Astrocyte (in vitro differentiated cells and primary cell): ENCODE results near the gene M6PR. TPM values are rescaled to one million over a fixed set of nuclear protein-coding genes. Genes with fewer than 3 reads are reported as not detected.

Source experiments
- DNase-seq: peaks from one replicate; pipeline ENCODE4 v3.0.0-alpha.2; 2010; ENCODE audit warnings: low read depth
- FAIRE-seq: peaks from 2 replicates; lab custom pipeline; 2011; peaks lifted over from hg19 to GRCh38; lab: Jason Lieb, UNC
- H2AFZ ChIP-seq: 2 replicates; pipeline ENCODE4 v1.6.0; 2012; ENCODE audit warnings: low read depth, low read length, inconsistent platforms
- H3K27ac ChIP-seq: 2 replicates; pipeline ENCODE4 v1.5.1; 2011; ENCODE audit warnings: low read depth, low read length, inconsistent platforms
- H3K27me3 ChIP-seq: 2 replicates; pipeline ENCODE4 v1.6.0; 2011; ENCODE audit warnings: low read length, inconsistent platforms; ENCODE audit not compliant: insufficient read depth
- H3K36me3 ChIP-seq: 2 replicates; pipeline ENCODE4 v1.5.1; 2011; ENCODE audit warnings: low read length, inconsistent platforms; ENCODE audit not compliant: insufficient read depth
- H3K4me1 ChIP-seq: 2 replicates; pipeline ENCODE4 v1.5.1; 2011; ENCODE audit warnings: low read length, inconsistent platforms; ENCODE audit not compliant: insufficient read depth
- H3K4me2 ChIP-seq: 2 replicates; pipeline ENCODE4 v1.6.0; 2012; ENCODE audit warnings: low read length, inconsistent platforms
- H3K4me3 ChIP-seq: 2 replicates; pipeline ENCODE4 v1.5.1; 2011; ENCODE audit warnings: low read depth, mild to moderate bottlenecking, low read length, inconsistent platforms; ENCODE audit not compliant: insufficient read depth
- H3K79me2 ChIP-seq: 2 replicates; pipeline ENCODE4 v1.6.0; 2012; ENCODE audit warnings: mild to moderate bottlenecking, low read length, inconsistent platforms; ENCODE audit not compliant: insufficient read depth
- H3K9ac ChIP-seq: 2 replicates; pipeline ENCODE4 v1.6.0; 2012; ENCODE audit warnings: mild to moderate bottlenecking, low read length, inconsistent platforms
- H3K9me3 ChIP-seq: 2 replicates; pipeline ENCODE4 v1.5.1; 2012; ENCODE audit warnings: low read depth, mild to moderate bottlenecking, low read length, inconsistent platforms; ENCODE audit not compliant: insufficient read depth
- H4K20me1 ChIP-seq: 2 replicates; pipeline ENCODE4 v1.6.0; 2012; ENCODE audit warnings: low read length, inconsistent platforms; ENCODE audit not compliant: insufficient read depth
- H3K27ac Mint-ChIP-seq: one replicate; pipeline ENCODE4 v1.8.0; 2021; ENCODE audit warnings: mild to moderate bottlenecking, mixed read lengths; ENCODE audit not compliant: unreplicated experiment
- H3K27me3 Mint-ChIP-seq: one replicate; pipeline ENCODE4 v1.8.0; 2021; ENCODE audit warnings: low read depth, mixed read lengths; ENCODE audit not compliant: unreplicated experiment
- H3K36me3 Mint-ChIP-seq: one replicate; pipeline ENCODE4 v1.8.0; 2021; ENCODE audit warnings: low read depth, mixed read lengths; ENCODE audit not compliant: unreplicated experiment
- H3K4me1 Mint-ChIP-seq: one replicate; pipeline ENCODE4 v1.8.0; 2021; ENCODE audit warnings: low read depth, mixed read lengths; ENCODE audit not compliant: unreplicated experiment
- H3K4me3 Mint-ChIP-seq: one replicate; pipeline ENCODE4 v1.8.0; 2021; ENCODE audit warnings: mild to moderate bottlenecking, moderate library complexity, mixed read lengths; ENCODE audit not compliant: unreplicated experiment
- H3K9me3 Mint-ChIP-seq: one replicate; pipeline ENCODE4 v1.8.0; 2021; ENCODE audit warnings: mild to moderate bottlenecking, mixed read lengths; ENCODE audit not compliant: unreplicated experiment
- EZH2 ChIP-seq: IDR thresholded peaks from 2 replicates; pipeline ENCODE4 v1.6.1; 2012; ENCODE audit warnings: mild to moderate bottlenecking, low read length, inconsistent platforms; ENCODE audit not compliant: insufficient read depth
- total RNA-seq: library from RNA; stranded (reverse); gene quantifications from 2 replicates; pipeline ENCODE4 v1.2.1, GENCODE V29; 2021
- TF ChIP-seq, protein P1 (sequence below): IDR thresholded peaks from 2 replicates; pipeline ENCODE4 v1.5.1; 2011; ENCODE audit warnings: low read depth, mild to moderate bottlenecking, inconsistent platforms, low read length, moderate library complexity; ENCODE audit not compliant: insufficient read depth

Gene M6PR
- total RNA-seq, 1 donor from 2014 or later, result 159 TPM

DNA sequence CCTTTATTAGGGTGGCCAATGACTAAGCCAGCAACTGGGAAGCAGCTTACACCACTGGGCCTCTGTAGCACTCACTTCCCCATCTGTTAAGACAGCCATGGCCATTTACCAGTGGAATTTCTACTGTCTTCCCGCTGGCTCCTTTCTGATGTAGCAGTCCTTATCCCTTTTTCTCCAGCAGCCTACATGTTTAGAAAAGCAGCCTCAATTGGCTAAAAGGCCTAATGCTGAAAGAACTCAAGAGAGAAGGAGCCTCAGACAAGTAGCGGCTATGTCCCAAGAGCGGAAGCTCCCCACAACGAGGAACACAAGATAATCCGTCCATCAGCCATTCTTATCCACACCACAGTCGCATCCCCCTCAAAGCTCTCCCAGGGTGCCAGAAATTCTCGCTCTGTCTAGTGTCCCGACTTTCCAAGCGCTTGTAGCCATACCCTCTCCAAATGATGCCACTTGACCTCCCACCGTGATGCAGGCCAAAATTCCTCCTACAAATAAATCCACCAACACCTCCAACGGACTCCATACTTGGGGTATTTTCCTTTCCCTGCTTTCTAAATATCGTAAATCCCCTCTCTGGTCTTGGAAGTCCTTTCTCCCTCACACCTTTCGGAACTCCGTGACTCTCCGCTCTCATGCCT is 624 bp downstream of the M6PR start:
- Histone ChIP-seq H3K9ac (peak overlapping the region; percentile 94), H3K27ac (peak overlapping the region; percentile 99), H3K27me3 (no peaks in the 10 kb centered on the region), H3K4me1 (peaks cover 6% of the 10 kb centered on the region), H2AFZ (peak overlapping the region; percentile 94), H3K4me2 (peak overlapping the region; percentile 98), H3K9me3 (no peaks in the 10 kb centered on the region), H3K79me2 (peaks cover 50% of the 10 kb centered on the region), H4K20me1 (peaks cover 38% of the 10 kb centered on the region), H3K36me3 (peaks cover 20% of the 10 kb centered on the region), H3K4me3 (peak overlapping the region; percentile 100)
- Mint-ChIP-seq H3K27me3 (no peaks in the 10 kb centered on the region), H3K27ac (peak overlapping the region; percentile 80), H3K4me3 (peak overlapping the region; percentile 98), H3K9me3 (no peaks in the 10 kb centered on the region), H3K4me1 (peaks cover 11% of the 10 kb centered on the region), H3K36me3 (peaks cover 5% of the 10 kb centered on the region)
- DNase-seq, result peak; percentile 6
- TF ChIP-seq EZH2, result no peak
- TF ChIP-seq, protein P1, sequence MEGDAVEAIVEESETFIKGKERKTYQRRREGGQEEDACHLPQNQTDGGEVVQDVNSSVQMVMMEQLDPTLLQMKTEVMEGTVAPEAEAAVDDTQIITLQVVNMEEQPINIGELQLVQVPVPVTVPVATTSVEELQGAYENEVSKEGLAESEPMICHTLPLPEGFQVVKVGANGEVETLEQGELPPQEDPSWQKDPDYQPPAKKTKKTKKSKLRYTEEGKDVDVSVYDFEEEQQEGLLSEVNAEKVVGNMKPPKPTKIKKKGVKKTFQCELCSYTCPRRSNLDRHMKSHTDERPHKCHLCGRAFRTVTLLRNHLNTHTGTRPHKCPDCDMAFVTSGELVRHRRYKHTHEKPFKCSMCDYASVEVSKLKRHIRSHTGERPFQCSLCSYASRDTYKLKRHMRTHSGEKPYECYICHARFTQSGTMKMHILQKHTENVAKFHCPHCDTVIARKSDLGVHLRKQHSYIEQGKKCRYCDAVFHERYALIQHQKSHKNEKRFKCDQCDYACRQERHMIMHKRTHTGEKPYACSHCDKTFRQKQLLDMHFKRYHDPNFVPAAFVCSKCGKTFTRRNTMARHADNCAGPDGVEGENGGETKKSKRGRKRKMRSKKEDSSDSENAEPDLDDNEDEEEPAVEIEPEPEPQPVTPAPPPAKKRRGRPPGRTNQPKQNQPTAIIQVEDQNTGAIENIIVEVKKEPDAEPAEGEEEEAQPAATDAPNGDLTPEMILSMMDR, result no peak
- FAIRE-seq, result no peak

- Histone ChIP-seq H3K4me2 (peak overlapping the region; percentile 98), H3K79me2 (peaks cover 50% of the 10 kb centered on the region), H3K9ac (no peak overlapping the region), H3K27me3 (no peaks in the 10 kb centered on the region), H3K27ac (no peak overlapping the region), H3K36me3 (peaks cover 29% of the 10 kb centered on the region), H3K4me1 (peaks cover 6% of the 10 kb centered on the region), H2AFZ (no peak overlapping the region), H3K4me3 (no peak overlapping the region), H3K9me3 (no peaks in the 10 kb centered on the region), H4K20me1 (peaks cover 41% of the 10 kb centered on the region)
- H3K27ac Mint-ChIP-seq, result no peak overlapping the region
- DNase-seq, result no peak
- H3K27me3 Mint-ChIP-seq, result no peaks in the 10 kb centered on the region
- peaks cover 11% of the 10 kb centered on the region for H3K4me1 Mint-ChIP-seq
- FAIRE-seq, result no peak
- peaks cover 11% of the 10 kb centered on the region for H3K36me3 Mint-ChIP-seq
- H3K9me3 Mint-ChIP-seq, result no peaks in the 10 kb centered on the region
- H3K4me3 Mint-ChIP-seq, result peak overlapping the region; percentile 98
- TF ChIP-seq, protein P1, result no peak
- no peak for TF ChIP-seq EZH2
Measured at GRCh38 chr12:8947737-8948136, 1.7 kb downstream of the M6PR start.

DNA sequence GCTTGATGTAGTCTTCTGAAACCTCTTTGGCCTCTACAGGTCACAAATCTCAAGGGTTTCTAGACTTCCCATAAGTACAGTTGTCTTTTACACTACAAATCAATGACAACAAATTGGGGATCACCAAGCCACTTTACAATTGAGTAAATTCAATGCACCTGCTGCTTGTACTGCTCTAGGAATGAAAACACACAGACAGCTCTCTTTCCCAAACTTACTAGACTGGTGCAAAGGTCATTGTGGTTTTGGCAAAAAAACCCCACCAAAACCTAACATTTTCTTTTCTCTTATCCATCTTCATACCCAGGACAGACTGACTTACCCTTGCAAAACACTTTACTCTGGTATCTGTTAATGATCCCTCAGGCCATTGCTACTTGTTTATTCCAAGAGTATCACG is 2.7 kb downstream of the M6PR start:
- Histone ChIP-seq H4K20me1 (peaks cover 45% of the 10 kb centered on the region), H3K27ac (no peak overlapping the region), H3K4me1 (peaks cover 6% of the 10 kb centered on the region), H3K9ac (no peak overlapping the region), H3K9me3 (no peaks in the 10 kb centered on the region), H3K4me2 (no peak overlapping the region), H3K79me2 (peaks cover 50% of the 10 kb centered on the region), H2AFZ (no peak overlapping the region), H3K4me3 (no peak overlapping the region), H3K36me3 (peaks cover 39% of the 10 kb centered on the region), H3K27me3 (no peaks in the 10 kb centered on the region)
- no peak for TF ChIP-seq EZH2
- TF ChIP-seq, protein P1, result no peak
- Mint-ChIP-seq H3K27me3 (no peaks in the 10 kb centered on the region), H3K36me3 (peaks cover 16% of the 10 kb centered on the region), H3K9me3 (no peaks in the 10 kb centered on the region), H3K4me3 (peak overlapping the region; percentile 41), H3K4me1 (peaks cover 11% of the 10 kb centered on the region), H3K27ac (no peak overlapping the region)
- DNase-seq (no peak), FAIRE-seq (no peak)
